OCI-LY1 (cell line): ENCODE measurements around the gene ARHGAP24.

Source experiments
- EZH2 ChIP-seq: fragments of 200-600 bp; sonication (generic), shearing (Covaris generic); IDR thresholded peaks from 2 replicates; pipeline ENCODE4 v1.8.0; 2017; ENCODE audit warnings: borderline replicate concordance, mixed run types, mild to moderate bottlenecking, antibody characterized with exemption, low read length, moderate library complexity, mixed read lengths
- TF ChIP-seq, protein P1 (sequence below): fragments of 200-600 bp; sonication (generic), shearing (Covaris generic); IDR thresholded peaks from 2 replicates; pipeline ENCODE4 v1.5.1; 2017; ENCODE audit warnings: mild to moderate bottlenecking, antibody characterized with exemption, low read length, moderate library complexity, mixed read lengths

- TF ChIP-seq, protein P1, sequence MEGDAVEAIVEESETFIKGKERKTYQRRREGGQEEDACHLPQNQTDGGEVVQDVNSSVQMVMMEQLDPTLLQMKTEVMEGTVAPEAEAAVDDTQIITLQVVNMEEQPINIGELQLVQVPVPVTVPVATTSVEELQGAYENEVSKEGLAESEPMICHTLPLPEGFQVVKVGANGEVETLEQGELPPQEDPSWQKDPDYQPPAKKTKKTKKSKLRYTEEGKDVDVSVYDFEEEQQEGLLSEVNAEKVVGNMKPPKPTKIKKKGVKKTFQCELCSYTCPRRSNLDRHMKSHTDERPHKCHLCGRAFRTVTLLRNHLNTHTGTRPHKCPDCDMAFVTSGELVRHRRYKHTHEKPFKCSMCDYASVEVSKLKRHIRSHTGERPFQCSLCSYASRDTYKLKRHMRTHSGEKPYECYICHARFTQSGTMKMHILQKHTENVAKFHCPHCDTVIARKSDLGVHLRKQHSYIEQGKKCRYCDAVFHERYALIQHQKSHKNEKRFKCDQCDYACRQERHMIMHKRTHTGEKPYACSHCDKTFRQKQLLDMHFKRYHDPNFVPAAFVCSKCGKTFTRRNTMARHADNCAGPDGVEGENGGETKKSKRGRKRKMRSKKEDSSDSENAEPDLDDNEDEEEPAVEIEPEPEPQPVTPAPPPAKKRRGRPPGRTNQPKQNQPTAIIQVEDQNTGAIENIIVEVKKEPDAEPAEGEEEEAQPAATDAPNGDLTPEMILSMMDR, result no peak
- TF ChIP-seq EZH2, result no peak
Measured at GRCh38 chr4:85700362-85700761, 225.4 kb downstream of the ARHGAP24 start.
